Astrocyte (in vitro differentiated cells and primary cell): Measurements from ENCODE around the gene ZBTB7C.
"Not testable (repeated sequence)": the region's sequence is repeated elsewhere in the genome, so short reads cannot be mapped to it uniquely, and the experiment has no call there.

Source experiments
- CTCF ChIP-seq: IDR thresholded peaks from 2 replicates; pipeline ENCODE4 v1.5.1; 2011; ENCODE audit warnings: low read depth, mild to moderate bottlenecking, inconsistent platforms, low read length, moderate library complexity; ENCODE audit not compliant: insufficient read depth
- EZH2 ChIP-seq: IDR thresholded peaks from 2 replicates; pipeline ENCODE4 v1.6.1; 2012; ENCODE audit warnings: mild to moderate bottlenecking, low read length, inconsistent platforms; ENCODE audit not compliant: insufficient read depth

- TF ChIP-seq CTCF, EZH2: not testable (repeated sequence)
Measured at GRCh38 chr18:48281460-48281859, 127.7 kb downstream of the ZBTB7C start.
